ENCODE results near the gene KLHDC4.

The KLHDC4 gene

GRCh38 chr16:87715231-87715630, 50.6 kb downstream of the KLHDC4 start:
- no peak for DNase-seq

GRCh38 chr16:87713451-87714229, 52.1 kb downstream of the KLHDC4 start:
- no peak for DNase-seq

GRCh38 chr16:87712184-87712762, 53.5 kb downstream of the KLHDC4 start:
- no peak for DNase-seq

- no peak for DNase-seq
These were observed 54.9 kb downstream of the KLHDC4 start for GRCh38 chr16:87710887-87711286.

- DNase-seq = no peak
These were observed 56.1 kb downstream of the KLHDC4 start for GRCh38 chr16:87709677-87710076.

- no peak for DNase-seq
These were observed 56.7 kb downstream of the KLHDC4 start for GRCh38 chr16:87708881-87709638.

- no peak for DNase-seq
These were observed 57.8 kb downstream of the KLHDC4 start for GRCh38 chr16:87707714-87708580.

- no peak for DNase-seq
These were observed 58.7 kb downstream of the KLHDC4 start for GRCh38 chr16:87707097-87707496.

- DNase-seq = no peak
These were observed 59.3 kb downstream of the KLHDC4 start for GRCh38 chr16:87706278-87707000.

GRCh38 chr16:87705771-87706277, 60.0 kb downstream of the KLHDC4 start:
- DNase-seq = no peak

GRCh38 chr16:87704754-87705353, 60.9 kb downstream of the KLHDC4 start:
- DNase-seq = no peak

GRCh38 chr16:87703835-87704375, 61.9 kb downstream of the KLHDC4 start:
- no peak for DNase-seq

- no peak for DNase-seq
These were observed 62.7 kb downstream of the KLHDC4 start for GRCh38 chr16:87703071-87703470.

- no peak for DNase-seq
These were observed 63.4 kb downstream of the KLHDC4 start for GRCh38 chr16:87702325-87702811.

- no peak for DNase-seq
These were observed 64.3 kb downstream of the KLHDC4 start for GRCh38 chr16:87701505-87701921.

GRCh38 chr16:87701078-87701460, 64.7 kb downstream of the KLHDC4 start:
- no peak for DNase-seq

GRCh38 chr16:87700406-87701077, 65.2 kb downstream of the KLHDC4 start:
- no peak for DNase-seq

- no peak for DNase-seq
These were observed 67.0 kb downstream of the KLHDC4 start for GRCh38 chr16:87698676-87699199.

GRCh38 chr16:87698241-87698640, 67.5 kb downstream of the KLHDC4 start:
- no peak for DNase-seq

GRCh38 chr16:87697792-87698191, 68.0 kb downstream of the KLHDC4 start:
- DNase-seq = no peak
